Nephron (organoid): Measurements from ENCODE around the gene NETO2.
"Not testable (repeated sequence)": the region's sequence is repeated elsewhere in the genome, so short reads cannot be mapped to it uniquely, and the experiment has no call there.

Source experiments
- H3K27ac Mint-ChIP-seq, 3 experiments: 2 replicates each; pipeline ENCODE4 v1.8.0; 2020; ENCODE audit warnings: mixed read lengths in 3 of 3, mild to moderate bottlenecking in 2 of 3, moderate library complexity in 1 of 3
- H3K27me3 Mint-ChIP-seq: 2 replicates; pipeline ENCODE4 v1.8.0; 2021; ENCODE audit warnings: low read depth, mild to moderate bottlenecking, moderate library complexity, mixed read lengths
- H3K36me3 Mint-ChIP-seq: 2 replicates; pipeline ENCODE4 v1.8.0; 2020; ENCODE audit warnings: low read depth, mixed read lengths
- H3K4me1 Mint-ChIP-seq: 2 replicates; pipeline ENCODE4 v1.8.0; 2020; ENCODE audit warnings: mixed read lengths
- H3K4me3 Mint-ChIP-seq, 3 experiments: 2 replicates each; pipeline ENCODE4 v1.8.0; 2020; ENCODE audit warnings: mild to moderate bottlenecking in 3 of 3, mixed read lengths in 3 of 3, moderate library complexity in 2 of 3
- H3K9me3 Mint-ChIP-seq: 2 replicates; pipeline ENCODE4 v1.8.0; 2020; ENCODE audit warnings: mixed read lengths
- TF ChIP-seq, protein P1 (sequence below), 3 experiments: fragments of 200-600 bp; sonication (generic); IDR thresholded peaks; one replicate each; pipeline ENCODE4 v1.5.0; 2021; ENCODE audit warnings: antibody characterized with exemption in 3 of 3; ENCODE audit not compliant: unreplicated experiment in 3 of 3

Gene NETO2

DNA sequence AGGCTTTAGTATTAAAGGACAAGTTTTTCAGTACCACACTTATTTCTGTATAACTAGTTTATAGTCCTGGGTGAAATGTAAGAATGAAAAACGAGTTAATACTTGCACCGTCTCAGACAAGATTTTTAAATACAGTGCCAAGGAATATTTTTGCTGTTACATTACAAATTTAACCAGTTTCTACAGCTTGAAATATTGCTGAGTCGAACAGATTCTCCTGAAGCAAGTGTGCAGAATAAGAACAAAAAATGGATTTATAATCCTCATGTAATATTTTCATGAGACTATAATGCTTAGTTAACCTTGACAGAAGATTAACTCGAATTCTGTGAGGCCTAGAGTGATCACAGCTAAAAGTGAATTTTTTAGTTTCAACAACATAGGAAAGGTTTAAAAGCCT, 3.1 kb downstream of the NETO2 start:
- peaks cover 11% of the 10 kb centered on the region for H3K4me1 Mint-ChIP-seq
- no peaks in the 10 kb centered on the region for H3K36me3 Mint-ChIP-seq
- TF ChIP-seq, protein P1, sequence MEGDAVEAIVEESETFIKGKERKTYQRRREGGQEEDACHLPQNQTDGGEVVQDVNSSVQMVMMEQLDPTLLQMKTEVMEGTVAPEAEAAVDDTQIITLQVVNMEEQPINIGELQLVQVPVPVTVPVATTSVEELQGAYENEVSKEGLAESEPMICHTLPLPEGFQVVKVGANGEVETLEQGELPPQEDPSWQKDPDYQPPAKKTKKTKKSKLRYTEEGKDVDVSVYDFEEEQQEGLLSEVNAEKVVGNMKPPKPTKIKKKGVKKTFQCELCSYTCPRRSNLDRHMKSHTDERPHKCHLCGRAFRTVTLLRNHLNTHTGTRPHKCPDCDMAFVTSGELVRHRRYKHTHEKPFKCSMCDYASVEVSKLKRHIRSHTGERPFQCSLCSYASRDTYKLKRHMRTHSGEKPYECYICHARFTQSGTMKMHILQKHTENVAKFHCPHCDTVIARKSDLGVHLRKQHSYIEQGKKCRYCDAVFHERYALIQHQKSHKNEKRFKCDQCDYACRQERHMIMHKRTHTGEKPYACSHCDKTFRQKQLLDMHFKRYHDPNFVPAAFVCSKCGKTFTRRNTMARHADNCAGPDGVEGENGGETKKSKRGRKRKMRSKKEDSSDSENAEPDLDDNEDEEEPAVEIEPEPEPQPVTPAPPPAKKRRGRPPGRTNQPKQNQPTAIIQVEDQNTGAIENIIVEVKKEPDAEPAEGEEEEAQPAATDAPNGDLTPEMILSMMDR (IDR thresholded peaks at IDR 0.05; ENCODE audit: unreplicated experiment in 3 of 3) = no peak
- H3K27me3 Mint-ChIP-seq = peaks cover 27% of the 10 kb centered on the region
- no peak overlapping the region for H3K27ac Mint-ChIP-seq
- H3K9me3 Mint-ChIP-seq = no peaks in the 10 kb centered on the region
- H3K4me3 Mint-ChIP-seq = no peak overlapping the region

DNA sequence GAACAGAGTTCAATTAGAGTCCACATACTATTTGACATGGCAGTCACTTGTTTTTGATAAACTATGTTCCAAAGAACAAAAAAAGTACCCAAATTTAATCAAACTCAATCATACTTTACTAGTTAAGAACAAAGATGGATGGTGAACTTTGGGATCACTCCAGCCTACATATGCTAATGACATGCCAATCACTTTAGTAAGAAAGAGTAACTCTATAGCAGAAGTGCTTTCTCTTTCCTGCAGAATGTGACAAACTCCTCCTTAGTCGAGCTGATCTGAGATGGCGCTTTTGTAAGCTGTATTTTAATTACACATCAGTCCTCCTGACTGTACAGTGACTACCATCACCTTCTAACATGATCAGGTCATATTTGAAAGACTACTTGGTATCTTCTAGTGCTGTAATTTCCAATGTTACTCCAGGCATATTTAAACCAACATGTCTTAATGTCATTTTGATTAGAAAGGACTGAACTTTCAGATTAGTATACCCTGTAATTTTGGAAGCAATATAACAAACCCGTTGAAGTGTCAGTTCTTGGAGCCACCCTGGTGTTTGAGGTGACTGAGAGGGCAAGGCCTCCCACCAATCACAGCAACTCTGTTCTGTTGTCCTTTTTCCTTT, 4.1 kb downstream of the NETO2 start:
- H3K27me3 Mint-ChIP-seq = peaks cover 17% of the 10 kb centered on the region
- no peak overlapping the region for H3K27ac Mint-ChIP-seq
- H3K9me3 Mint-ChIP-seq = no peaks in the 10 kb centered on the region
- no peak overlapping the region for H3K4me3 Mint-ChIP-seq
- H3K4me1 Mint-ChIP-seq = peaks cover 11% of the 10 kb centered on the region
- TF ChIP-seq, protein P1 (IDR thresholded peaks at IDR 0.05; ENCODE audit: unreplicated experiment in 3 of 3) = no peak
- H3K36me3 Mint-ChIP-seq = no peaks in the 10 kb centered on the region

DNA sequence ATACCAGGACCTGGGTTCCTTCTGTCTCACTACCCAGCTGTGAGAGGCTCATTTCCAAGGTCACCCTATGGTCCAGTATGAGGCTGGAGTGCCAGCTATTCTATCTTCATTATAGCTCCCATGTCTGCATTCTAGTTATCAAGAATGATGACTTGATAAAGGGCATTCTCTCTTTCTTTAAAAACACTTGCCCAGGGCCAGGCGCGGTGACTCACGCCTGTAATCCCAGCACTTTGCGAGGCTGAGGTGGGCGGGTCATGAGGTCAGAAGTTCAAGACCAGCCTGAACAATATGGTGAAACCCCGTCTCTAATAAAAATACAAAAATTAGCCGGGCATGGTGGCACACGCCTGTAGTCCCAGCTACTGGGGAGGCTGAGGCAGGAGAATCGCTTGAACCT, 5.8 kb downstream of the NETO2 start:
- not testable (repeated sequence) for H3K36me3 Mint-ChIP-seq, H3K27ac Mint-ChIP-seq, H3K4me3 Mint-ChIP-seq, H3K9me3 Mint-ChIP-seq
- H3K4me1 Mint-ChIP-seq = peaks cover 11% of the 10 kb centered on the region
- H3K27me3 Mint-ChIP-seq = peaks cover 12% of the 10 kb centered on the region

DNA sequence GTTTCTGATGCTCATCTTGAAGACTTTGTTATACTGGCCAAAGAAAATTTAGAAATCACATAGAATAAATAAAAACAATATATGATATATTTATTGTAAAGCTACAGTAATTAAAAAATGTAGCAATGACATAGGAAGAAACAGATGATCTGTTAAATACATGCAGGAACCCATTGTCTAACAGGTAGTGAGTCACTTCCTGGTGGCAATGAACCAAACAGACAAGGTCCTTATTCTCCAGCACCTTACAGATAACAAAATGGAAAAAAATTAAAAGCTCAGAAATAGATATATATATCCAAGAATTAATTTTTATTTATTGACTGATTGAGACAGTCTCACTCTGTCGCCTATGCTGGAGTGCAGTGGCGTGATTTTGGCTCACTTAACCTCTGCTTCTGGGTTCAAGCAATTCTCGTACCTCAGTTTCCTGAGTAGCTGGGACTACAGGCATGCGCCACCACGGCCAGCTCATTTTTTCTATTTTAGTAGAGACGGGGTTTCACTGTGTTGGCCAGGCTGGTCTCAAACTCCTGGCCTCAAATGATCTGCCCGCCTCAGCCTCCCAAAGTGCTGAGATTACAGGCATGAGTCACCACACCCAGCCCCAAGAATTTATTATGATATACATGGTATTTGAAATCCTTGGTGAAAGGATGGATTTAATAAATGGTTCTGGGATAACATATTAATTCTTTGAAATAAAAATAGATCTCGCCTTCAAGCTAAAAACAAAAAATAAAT, 7.5 kb downstream of the NETO2 start:
- TF ChIP-seq, protein P1 (IDR thresholded peaks at IDR 0.05; ENCODE audit: unreplicated experiment in 3 of 3) = no peak
- H3K4me3 Mint-ChIP-seq = no peak overlapping the region
- H3K36me3 Mint-ChIP-seq = no peaks in the 10 kb centered on the region
- H3K27me3 Mint-ChIP-seq = no peaks in the 10 kb centered on the region
- H3K27ac Mint-ChIP-seq = no peak overlapping the region
- no peaks in the 10 kb centered on the region for H3K9me3 Mint-ChIP-seq
- no peaks in the 10 kb centered on the region for H3K4me1 Mint-ChIP-seq

DNA sequence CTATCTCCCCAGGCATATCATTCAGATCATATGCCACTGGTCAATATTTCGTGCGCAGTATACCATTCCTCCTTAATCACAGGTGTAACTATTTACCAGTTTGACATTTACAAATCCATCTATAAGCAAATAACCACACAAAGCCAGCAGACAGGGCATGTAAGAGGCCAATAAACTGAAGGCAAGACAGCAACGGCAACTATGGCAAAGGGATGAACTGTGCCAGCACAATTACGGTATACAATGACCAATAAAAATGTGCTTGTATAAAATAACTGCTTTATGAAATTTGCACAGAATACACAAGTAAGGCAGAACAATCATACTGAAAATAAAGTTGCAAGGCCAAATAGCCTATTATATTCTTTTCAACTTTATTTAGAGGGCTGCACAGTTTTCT, 9.2 kb downstream of the NETO2 start:
- Mint-ChIP-seq H3K4me3 (no peak overlapping the region), H3K36me3 (peaks cover 3% of the 10 kb centered on the region), H3K27ac (no peak overlapping the region), H3K9me3 (no peaks in the 10 kb centered on the region), H3K27me3 (no peaks in the 10 kb centered on the region), H3K4me1 (no peaks in the 10 kb centered on the region)
- TF ChIP-seq, protein P1 (IDR thresholded peaks at IDR 0.05; ENCODE audit: unreplicated experiment in 3 of 3) = no peak

DNA sequence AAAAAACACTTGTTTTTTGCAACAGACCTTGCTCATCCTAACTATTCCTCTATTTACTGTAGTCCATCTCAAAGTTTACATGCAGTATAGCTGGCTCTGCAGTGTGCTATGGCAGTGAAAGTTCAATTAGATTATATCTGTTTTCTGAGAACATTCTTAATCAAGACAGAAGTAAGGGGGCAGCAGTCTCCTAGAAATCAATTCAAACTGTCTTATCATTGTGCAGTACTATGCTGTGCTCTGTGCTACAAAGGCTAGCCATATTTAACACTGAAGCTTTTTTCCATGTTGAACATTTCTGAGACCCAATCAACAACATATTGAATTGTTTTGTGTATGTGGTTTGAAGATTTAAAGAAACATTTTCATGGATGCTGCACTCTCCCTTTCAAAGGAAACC, 11.4 kb downstream of the NETO2 start:
- Mint-ChIP-seq H3K9me3 (no peaks in the 10 kb centered on the region), H3K36me3 (peaks cover 11% of the 10 kb centered on the region), H3K4me3 (no peak overlapping the region), H3K4me1 (no peaks in the 10 kb centered on the region), H3K27me3 (no peaks in the 10 kb centered on the region), H3K27ac (no peak overlapping the region)
- TF ChIP-seq, protein P1 (IDR thresholded peaks at IDR 0.05; ENCODE audit: unreplicated experiment in 3 of 3) = no peak
